H1 (cell line): ENCODE results near the gene CHST8. TPM values are rescaled to one million over a fixed set of nuclear protein-coding genes. Genes with fewer than 3 reads are reported as not detected.
A peak's percentile ranks its signal among the peaks of the same experiment; 100 is the strongest.

ENCODE experiments used
- CBX5 ChIP-seq: fragments of 300-800, 300-1000 bp; sonication (generic); IDR thresholded peaks from 2 replicates; pipeline ENCODE4 v1.7.1; 2016; ENCODE audit warnings: antibody characterized with exemption, low read length, low read depth
- CHD1 ChIP-seq: IDR thresholded peaks from 2 replicates; pipeline ENCODE4 v1.6.1; 2012; ENCODE audit warnings: low read depth, low read length, improper control_type of control experiment
- KDM4A ChIP-seq: IDR thresholded peaks from one replicate; pipeline ENCODE4 v1.7.1; 2012; ENCODE audit warnings: low read depth, mild to moderate bottlenecking, moderate library complexity, low read length, inconsistent platforms; ENCODE audit not compliant: severe bottlenecking
- TAF1 ChIP-seq: IDR thresholded peaks from 2 replicates; pipeline ENCODE4 v1.6.1; 2011; ENCODE audit warnings: mild to moderate bottlenecking, low read depth, low read length
- TAF7 ChIP-seq: optimal IDR thresholded peaks from 2 replicates; pipeline ENCODE3; 2011; ENCODE audit warnings: low read depth, mild to moderate bottlenecking, inconsistent platforms, low read length, moderate library complexity, borderline replicate concordance
- TBP ChIP-seq: IDR thresholded peaks from 2 replicates; pipeline ENCODE4 v1.6.1; 2011; ENCODE audit warnings: low read depth, low read length, improper control_type of control experiment
- polyA plus RNA-seq, 7 experiments: library from polyadenylated mRNA; depleted of rRNA in 3 of 7; stranded (reverse) in 5 of 7; unstranded in 2 of 7; fragments of >200 nt in 5 of 7; fragments of 200-250 nt in 2 of 7; gene quantifications; 1 replicate in 5 of 7; 2 replicates in 1 of 7; 4 replicates in 1 of 7; pipeline versions ENCODE4 v1.2.1 to v1.2.3, GENCODE V29; 2011 to 2013; ENCODE audit warnings: missing spikeins in 2 of 7, mixed read lengths in 2 of 7
- total RNA-seq: library from RNA; stranded (reverse); fragmentation: NEBNext Ultra II Directional; extraction: Animal tissue kit (Norgen Biotek cat#: 25700); gene quantifications from 2 replicates; pipeline ENCODE4 v1.2.1, GENCODE V29; 2021
- TF ChIP-seq, protein P1 (sequence below), 3 experiments: IDR thresholded peaks; 1 replicate in 2 of 3; 2 replicates in 1 of 3; pipeline versions ENCODE4 v1.5.1 to v1.6.1; 2011; ENCODE audit warnings: low read length in 3 of 3, mild to moderate bottlenecking in 3 of 3, inconsistent platforms in 2 of 3, low read depth in 1 of 3, moderate library complexity in 1 of 3; ENCODE audit not compliant: insufficient read depth in 1 of 3; ENCODE audit errors: control extremely low read depth in 1 of 3
- TF ChIP-seq, protein P2 (sequence below): fragments of 300-600 bp; sonication (generic); IDR thresholded peaks from 2 replicates; pipeline ENCODE4 v1.7.1; 2012; ENCODE audit warnings: low read length, moderate library complexity, mild to moderate bottlenecking, inconsistent platforms; ENCODE audit not compliant: insufficient replicate concordance

The CHST8 gene
- total and polyA plus RNA-seq, 2 of the 8 experiments (the other 6 are each of a cell fraction or from before 2014, with no cell fraction given), result 10.8 to 28.2 TPM

DNA sequence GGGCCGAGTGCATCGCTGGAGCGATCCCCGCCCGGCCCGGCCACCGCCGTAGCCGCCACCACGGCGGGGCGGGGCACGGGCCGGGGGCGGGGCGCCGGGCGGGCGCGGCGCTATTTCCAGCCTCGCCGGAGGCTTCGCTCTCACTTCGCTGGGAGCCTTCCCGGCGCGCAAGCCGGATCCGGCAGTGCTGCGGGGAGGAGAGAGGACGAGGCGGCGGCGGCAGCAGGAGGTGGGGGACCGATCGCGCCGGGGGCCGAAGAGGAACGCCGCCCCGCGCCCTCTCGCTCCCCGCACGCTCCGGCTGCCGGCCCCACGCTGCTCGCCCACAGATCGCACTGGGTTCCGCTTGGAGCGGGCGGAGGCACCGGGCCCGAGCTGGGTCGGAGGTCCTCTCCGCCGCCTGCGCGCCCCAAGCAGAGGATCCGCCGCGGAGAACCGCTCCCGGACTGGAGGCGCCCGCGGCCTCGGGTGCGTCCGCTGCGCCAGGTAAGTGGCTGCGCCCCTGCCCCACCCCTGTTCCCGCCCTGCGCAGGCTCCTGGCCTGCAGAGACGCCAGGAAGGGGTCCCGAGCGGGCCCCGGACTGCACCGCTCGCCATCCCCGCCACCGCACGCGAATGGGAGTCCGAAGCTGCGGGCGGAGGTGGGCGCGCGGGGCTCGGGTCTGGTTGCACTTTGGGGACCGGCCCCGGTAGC, at the start of gene CHST8 (continued):
- TF ChIP-seq, protein P1, sequence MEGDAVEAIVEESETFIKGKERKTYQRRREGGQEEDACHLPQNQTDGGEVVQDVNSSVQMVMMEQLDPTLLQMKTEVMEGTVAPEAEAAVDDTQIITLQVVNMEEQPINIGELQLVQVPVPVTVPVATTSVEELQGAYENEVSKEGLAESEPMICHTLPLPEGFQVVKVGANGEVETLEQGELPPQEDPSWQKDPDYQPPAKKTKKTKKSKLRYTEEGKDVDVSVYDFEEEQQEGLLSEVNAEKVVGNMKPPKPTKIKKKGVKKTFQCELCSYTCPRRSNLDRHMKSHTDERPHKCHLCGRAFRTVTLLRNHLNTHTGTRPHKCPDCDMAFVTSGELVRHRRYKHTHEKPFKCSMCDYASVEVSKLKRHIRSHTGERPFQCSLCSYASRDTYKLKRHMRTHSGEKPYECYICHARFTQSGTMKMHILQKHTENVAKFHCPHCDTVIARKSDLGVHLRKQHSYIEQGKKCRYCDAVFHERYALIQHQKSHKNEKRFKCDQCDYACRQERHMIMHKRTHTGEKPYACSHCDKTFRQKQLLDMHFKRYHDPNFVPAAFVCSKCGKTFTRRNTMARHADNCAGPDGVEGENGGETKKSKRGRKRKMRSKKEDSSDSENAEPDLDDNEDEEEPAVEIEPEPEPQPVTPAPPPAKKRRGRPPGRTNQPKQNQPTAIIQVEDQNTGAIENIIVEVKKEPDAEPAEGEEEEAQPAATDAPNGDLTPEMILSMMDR (IDR thresholded peaks at IDR 0.05; ENCODE audit: control extremely low read depth in 1 of 3, insufficient read depth in 1 of 3, low read depth in 1 of 3, low read length in 3 of 3), result no peak
- TF ChIP-seq TAF7, result peak; percentile 89
- peak; percentile 83; the same call in 1 of the 2 replicates for TF ChIP-seq TBP
- TF ChIP-seq CHD1, result no peak
- TF ChIP-seq TAF1, result peak; percentile 94
- peak; percentile 53 for TF ChIP-seq KDM4A
- TF ChIP-seq, protein P2, sequence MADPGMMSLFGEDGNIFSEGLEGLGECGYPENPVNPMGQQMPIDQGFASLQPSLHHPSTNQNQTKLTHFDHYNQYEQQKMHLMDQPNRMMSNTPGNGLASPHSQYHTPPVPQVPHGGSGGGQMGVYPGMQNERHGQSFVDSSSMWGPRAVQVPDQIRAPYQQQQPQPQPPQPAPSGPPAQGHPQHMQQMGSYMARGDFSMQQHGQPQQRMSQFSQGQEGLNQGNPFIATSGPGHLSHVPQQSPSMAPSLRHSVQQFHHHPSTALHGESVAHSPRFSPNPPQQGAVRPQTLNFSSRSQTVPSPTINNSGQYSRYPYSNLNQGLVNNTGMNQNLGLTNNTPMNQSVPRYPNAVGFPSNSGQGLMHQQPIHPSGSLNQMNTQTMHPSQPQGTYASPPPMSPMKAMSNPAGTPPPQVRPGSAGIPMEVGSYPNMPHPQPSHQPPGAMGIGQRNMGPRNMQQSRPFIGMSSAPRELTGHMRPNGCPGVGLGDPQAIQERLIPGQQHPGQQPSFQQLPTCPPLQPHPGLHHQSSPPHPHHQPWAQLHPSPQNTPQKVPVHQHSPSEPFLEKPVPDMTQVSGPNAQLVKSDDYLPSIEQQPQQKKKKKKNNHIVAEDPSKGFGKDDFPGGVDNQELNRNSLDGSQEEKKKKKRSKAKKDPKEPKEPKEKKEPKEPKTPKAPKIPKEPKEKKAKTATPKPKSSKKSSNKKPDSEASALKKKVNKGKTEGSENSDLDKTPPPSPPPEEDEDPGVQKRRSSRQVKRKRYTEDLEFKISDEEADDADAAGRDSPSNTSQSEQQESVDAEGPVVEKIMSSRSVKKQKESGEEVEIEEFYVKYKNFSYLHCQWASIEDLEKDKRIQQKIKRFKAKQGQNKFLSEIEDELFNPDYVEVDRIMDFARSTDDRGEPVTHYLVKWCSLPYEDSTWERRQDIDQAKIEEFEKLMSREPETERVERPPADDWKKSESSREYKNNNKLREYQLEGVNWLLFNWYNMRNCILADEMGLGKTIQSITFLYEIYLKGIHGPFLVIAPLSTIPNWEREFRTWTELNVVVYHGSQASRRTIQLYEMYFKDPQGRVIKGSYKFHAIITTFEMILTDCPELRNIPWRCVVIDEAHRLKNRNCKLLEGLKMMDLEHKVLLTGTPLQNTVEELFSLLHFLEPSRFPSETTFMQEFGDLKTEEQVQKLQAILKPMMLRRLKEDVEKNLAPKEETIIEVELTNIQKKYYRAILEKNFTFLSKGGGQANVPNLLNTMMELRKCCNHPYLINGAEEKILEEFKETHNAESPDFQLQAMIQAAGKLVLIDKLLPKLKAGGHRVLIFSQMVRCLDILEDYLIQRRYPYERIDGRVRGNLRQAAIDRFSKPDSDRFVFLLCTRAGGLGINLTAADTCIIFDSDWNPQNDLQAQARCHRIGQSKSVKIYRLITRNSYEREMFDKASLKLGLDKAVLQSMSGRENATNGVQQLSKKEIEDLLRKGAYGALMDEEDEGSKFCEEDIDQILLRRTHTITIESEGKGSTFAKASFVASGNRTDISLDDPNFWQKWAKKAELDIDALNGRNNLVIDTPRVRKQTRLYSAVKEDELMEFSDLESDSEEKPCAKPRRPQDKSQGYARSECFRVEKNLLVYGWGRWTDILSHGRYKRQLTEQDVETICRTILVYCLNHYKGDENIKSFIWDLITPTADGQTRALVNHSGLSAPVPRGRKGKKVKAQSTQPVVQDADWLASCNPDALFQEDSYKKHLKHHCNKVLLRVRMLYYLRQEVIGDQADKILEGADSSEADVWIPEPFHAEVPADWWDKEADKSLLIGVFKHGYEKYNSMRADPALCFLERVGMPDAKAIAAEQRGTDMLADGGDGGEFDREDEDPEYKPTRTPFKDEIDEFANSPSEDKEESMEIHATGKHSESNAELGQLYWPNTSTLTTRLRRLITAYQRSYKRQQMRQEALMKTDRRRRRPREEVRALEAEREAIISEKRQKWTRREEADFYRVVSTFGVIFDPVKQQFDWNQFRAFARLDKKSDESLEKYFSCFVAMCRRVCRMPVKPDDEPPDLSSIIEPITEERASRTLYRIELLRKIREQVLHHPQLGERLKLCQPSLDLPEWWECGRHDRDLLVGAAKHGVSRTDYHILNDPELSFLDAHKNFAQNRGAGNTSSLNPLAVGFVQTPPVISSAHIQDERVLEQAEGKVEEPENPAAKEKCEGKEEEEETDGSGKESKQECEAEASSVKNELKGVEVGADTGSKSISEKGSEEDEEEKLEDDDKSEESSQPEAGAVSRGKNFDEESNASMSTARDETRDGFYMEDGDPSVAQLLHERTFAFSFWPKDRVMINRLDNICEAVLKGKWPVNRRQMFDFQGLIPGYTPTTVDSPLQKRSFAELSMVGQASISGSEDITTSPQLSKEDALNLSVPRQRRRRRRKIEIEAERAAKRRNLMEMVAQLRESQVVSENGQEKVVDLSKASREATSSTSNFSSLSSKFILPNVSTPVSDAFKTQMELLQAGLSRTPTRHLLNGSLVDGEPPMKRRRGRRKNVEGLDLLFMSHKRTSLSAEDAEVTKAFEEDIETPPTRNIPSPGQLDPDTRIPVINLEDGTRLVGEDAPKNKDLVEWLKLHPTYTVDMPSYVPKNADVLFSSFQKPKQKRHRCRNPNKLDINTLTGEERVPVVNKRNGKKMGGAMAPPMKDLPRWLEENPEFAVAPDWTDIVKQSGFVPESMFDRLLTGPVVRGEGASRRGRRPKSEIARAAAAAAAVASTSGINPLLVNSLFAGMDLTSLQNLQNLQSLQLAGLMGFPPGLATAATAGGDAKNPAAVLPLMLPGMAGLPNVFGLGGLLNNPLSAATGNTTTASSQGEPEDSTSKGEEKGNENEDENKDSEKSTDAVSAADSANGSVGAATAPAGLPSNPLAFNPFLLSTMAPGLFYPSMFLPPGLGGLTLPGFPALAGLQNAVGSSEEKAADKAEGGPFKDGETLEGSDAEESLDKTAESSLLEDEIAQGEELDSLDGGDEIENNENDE, result no peak
- TF ChIP-seq CBX5, result no peak
